H1 (cell line): ENCODE data around the gene UGT1A9.

ENCODE experiments used
- CTCF ChIP-seq, 3 experiments: IDR thresholded peaks; 1 replicate in 2 of 3; 2 replicates in 1 of 3; pipeline versions ENCODE4 v1.5.1 to v1.6.1; 2011; ENCODE audit warnings: low read length in 3 of 3, mild to moderate bottlenecking in 3 of 3, inconsistent platforms in 2 of 3, low read depth in 1 of 3, moderate library complexity in 1 of 3; ENCODE audit not compliant: insufficient read depth in 1 of 3; ENCODE audit errors: control extremely low read depth in 1 of 3
- EP300 ChIP-seq, 2 experiments: IDR thresholded peaks; 1 replicate in 1 of 2; 2 replicates in 1 of 2; pipeline ENCODE4 v1.6.1; 2011 to 2012; ENCODE audit warnings: low read depth in 2 of 2, low read length in 2 of 2, mild to moderate bottlenecking in 2 of 2, borderline replicate concordance in 1 of 2, inconsistent platforms in 1 of 2, moderate library complexity in 1 of 2
- HDAC2 ChIP-seq, 2 experiments: fragments of 300-600 bp in 1 of 2; sonication (generic) in 1 of 2; IDR thresholded peaks; 2 replicates each; pipeline ENCODE4 v1.6.1; 2011 to 2012; ENCODE audit warnings: low read depth in 2 of 2, low read length in 2 of 2, mild to moderate bottlenecking in 2 of 2, moderate library complexity in 2 of 2, borderline replicate concordance in 1 of 2, inconsistent platforms in 1 of 2
- RAD21 ChIP-seq, 2 experiments: IDR thresholded peaks in 1 of 2; conservative IDR thresholded peaks in 1 of 2; 2 replicates each; pipeline ENCODE4 v1.6.1; 2011; ENCODE audit warnings: low read depth in 2 of 2, low read length in 2 of 2, improper control_type of control experiment in 1 of 2, inconsistent platforms in 1 of 2, mild to moderate bottlenecking in 1 of 2, moderate library complexity in 1 of 2
- SIN3A ChIP-seq, 2 experiments: IDR thresholded peaks in 1 of 2; conservative IDR thresholded peaks in 1 of 2; 2 replicates each; pipeline ENCODE4 v1.6.1; 2011 to 2012; ENCODE audit warnings: low read length in 2 of 2, improper control_type of control experiment in 1 of 2, low read depth in 1 of 2, mild to moderate bottlenecking in 1 of 2

GRCh38 chr2:233654501-233654900 lies 17.2 kb upstream of the UGT1A9 start:
- no peak for TF ChIP-seq CTCF (IDR thresholded peaks at IDR 0.05; ENCODE audit: control extremely low read depth in 1 of 3, insufficient read depth in 1 of 3, low read depth in 1 of 3, low read length in 3 of 3)
- no peak for TF ChIP-seq SIN3A (conservative IDR thresholded peaks at IDR 0.05 in 1 of 2, IDR thresholded peaks at IDR 0.05 in 1 of 2; ENCODE audit: low read depth in 1 of 2, low read length in 2 of 2)
- no peak for TF ChIP-seq HDAC2 (IDR thresholded peaks at IDR 0.05; ENCODE audit: borderline replicate concordance in 1 of 2, low read depth in 2 of 2, low read length in 2 of 2)
- no peak for TF ChIP-seq RAD21 (IDR thresholded peaks at IDR 0.05 in 1 of 2, conservative IDR thresholded peaks at IDR 0.05 in 1 of 2; ENCODE audit: low read depth in 2 of 2, low read length in 2 of 2)
- no peak for TF ChIP-seq EP300 (IDR thresholded peaks at IDR 0.05; ENCODE audit: borderline replicate concordance in 1 of 2, low read depth in 2 of 2, low read length in 2 of 2)
